Stimulated activated CD8-positive, alpha-beta memory T cell treated with anti-CD3 and anti-CD28 coated beads, Interleukin-12 subunit alpha, Interleukin-12 subunit beta, amount 100 ng/mL, for 4 hours (primary cell): ENCODE data around the gene TNIK.
"Not testable (repeated sequence)": the region's sequence is repeated elsewhere in the genome, so short reads cannot be mapped to it uniquely, and the experiment has no call there.

Experiments used
- DNase-seq: peaks from one replicate; pipeline ENCODE4 v3.0.0-alpha.2; 2020; ENCODE audit warnings: low read depth

The TNIK gene

GRCh38 chr3:171309906-171310359, 150.3 kb downstream of the TNIK start:
- no peak for DNase-seq

- DNase-seq = no peak
Measured at GRCh38 chr3:171307988-171308387, 152.2 kb downstream of the TNIK start.

DNA sequence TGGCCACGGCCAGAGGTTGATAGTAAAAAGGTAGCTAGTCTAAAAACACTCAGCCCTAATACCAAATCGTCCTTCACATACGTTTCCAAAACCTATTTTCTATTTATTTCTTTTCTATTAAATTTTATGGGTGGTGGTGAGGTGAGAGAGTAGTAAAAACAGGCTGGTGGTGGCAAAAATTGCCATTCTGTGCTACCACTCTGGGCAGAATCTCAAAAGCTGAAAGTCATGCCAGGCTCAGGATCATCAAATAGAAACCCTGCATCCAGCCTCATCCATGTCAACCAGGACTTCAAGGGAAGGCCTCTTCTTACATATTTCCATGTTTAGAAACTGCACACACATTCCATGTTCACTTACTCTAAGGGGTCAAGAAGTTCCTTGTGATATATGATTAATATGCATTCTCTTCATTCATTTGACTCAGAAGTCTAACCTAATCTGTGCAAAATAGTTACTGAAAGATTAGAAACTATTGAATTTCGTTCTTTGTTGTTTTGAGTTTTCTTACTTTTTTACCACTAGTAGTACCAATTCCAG, 153.1 kb downstream of the TNIK start:
- no peak for DNase-seq

DNA sequence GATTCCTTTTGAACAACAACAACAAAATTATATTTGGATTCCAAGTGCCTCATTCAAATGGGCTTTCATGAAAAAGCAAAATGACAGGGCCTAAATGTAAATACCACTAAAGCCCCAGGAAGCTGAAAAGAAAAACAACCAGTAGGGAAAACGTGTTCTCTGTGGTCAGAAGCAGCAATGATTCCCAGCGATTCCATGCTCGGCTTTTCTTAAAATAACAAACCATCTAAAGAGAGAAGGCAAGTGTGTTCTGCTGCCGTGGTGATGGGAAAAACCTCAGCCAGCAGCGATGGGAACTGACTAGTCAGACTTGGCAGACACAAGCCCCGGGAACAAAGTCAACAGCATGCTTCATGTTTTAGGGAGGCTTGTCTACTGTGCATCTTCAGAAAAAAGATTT, 153.6 kb downstream of the TNIK start:
- DNase-seq = no peak

- DNase-seq = not testable (repeated sequence)
Measured at GRCh38 chr3:171305823-171306222, 154.4 kb downstream of the TNIK start.

- DNase-seq = not testable (repeated sequence)
Measured at GRCh38 chr3:171304498-171304897, 155.7 kb downstream of the TNIK start.

DNA sequence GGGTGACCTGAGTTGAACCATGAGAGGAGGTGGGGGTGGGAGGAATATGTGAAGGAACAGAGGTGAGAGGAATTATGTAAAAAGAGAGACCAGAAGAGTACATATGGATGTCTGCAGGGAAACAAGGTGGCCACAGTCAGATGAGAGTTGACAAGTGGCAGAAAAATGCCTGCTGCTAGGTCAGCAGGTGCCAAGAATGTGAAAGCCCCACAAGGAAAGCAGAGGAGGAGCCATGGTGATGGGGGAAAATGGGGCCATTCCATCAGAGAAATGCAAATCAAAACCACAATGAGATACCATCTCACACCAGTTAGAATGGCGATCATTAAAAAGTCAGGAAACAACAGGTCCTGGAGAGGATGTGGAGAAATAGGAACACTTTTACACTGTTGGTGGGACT, 156.2 kb downstream of the TNIK start:
- not testable (repeated sequence) for DNase-seq

- DNase-seq = no peak
Measured at GRCh38 chr3:171301998-171302397, 158.2 kb downstream of the TNIK start.

- no peak for DNase-seq
Measured at GRCh38 chr3:171301002-171301401, 159.2 kb downstream of the TNIK start.

GRCh38 chr3:171297951-171298350, 162.3 kb downstream of the TNIK start:
- no peak for DNase-seq

- DNase-seq = no peak
Measured at GRCh38 chr3:171297207-171297606, 163.0 kb downstream of the TNIK start.

- DNase-seq = no peak
Measured at GRCh38 chr3:171295484-171296373, 164.5 kb downstream of the TNIK start.

DNA sequence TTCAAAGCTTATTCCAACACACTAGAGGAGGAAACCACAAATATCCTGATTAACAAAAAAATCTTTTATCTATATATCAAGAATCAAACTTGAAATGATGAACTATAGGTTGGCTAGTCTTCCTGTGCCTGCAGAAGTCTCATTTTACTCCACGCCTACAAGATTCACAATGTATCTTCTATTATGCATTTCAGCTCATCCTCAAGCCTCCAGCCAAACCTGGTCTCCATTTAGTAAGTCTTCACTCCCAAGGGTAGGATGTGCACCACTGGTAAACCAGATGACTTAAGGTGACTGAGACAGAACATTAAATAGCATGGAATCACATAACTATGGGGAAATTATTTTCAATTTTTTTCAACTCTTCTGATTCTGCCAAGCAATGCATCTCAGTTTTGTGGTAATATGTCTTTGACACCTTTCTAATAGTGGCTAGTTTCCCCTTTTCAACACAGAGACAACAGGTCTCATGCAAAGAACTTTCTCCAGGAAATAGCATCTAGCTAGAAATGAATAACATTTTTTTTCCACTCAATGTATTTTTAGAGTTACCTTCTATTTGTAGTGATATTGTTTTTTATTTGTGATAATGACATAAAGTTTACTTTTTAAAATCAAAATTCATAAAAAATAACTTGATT, 166.9 kb downstream of the TNIK start:
- no peak for DNase-seq

- DNase-seq = no peak
Measured at GRCh38 chr3:171290680-171291079, 169.5 kb downstream of the TNIK start.

DNA sequence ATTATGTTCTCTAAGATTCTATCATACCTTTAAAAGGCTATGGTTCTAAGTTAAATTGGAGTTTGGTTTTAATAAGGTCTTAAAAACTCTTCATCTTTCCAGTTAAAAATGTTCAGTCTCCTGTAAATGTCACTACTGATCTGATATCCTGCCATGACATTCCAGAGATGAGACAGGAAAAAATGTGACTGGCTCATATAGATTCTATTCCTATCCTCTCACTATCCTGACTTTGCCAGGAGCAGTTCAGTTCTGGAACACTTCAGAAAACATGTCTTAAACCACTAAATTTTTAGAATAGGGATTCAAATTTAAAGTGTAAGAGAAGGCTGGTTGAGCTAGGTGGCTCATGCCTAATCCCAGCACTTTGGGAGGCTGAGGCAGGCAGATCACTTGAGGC, 170.9 kb downstream of the TNIK start:
- DNase-seq = no peak

GRCh38 chr3:171287761-171288160, 172.4 kb downstream of the TNIK start:
- DNase-seq = not testable (repeated sequence)

GRCh38 chr3:171286580-171287249, 173.5 kb downstream of the TNIK start:
- no peak for DNase-seq

DNA sequence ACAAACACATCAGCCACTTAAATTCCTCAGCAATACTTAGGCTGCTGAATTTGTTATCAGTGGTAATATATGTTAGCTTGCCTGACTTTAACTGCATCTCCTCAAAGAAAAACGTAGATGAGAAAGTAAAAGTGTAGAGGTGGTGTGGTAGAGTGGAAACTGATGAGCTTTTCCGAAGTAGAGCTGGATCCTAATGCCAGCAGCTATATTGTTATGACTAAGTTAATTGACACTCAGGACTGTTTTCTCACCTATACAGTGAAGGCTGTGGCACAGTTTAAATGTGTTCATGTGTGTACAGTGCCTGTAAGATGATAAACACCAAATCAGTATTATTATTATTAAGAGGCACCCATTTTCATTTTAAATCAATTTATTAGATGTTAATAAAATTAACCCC, 174.9 kb downstream of the TNIK start:
- no peak for DNase-seq

DNA sequence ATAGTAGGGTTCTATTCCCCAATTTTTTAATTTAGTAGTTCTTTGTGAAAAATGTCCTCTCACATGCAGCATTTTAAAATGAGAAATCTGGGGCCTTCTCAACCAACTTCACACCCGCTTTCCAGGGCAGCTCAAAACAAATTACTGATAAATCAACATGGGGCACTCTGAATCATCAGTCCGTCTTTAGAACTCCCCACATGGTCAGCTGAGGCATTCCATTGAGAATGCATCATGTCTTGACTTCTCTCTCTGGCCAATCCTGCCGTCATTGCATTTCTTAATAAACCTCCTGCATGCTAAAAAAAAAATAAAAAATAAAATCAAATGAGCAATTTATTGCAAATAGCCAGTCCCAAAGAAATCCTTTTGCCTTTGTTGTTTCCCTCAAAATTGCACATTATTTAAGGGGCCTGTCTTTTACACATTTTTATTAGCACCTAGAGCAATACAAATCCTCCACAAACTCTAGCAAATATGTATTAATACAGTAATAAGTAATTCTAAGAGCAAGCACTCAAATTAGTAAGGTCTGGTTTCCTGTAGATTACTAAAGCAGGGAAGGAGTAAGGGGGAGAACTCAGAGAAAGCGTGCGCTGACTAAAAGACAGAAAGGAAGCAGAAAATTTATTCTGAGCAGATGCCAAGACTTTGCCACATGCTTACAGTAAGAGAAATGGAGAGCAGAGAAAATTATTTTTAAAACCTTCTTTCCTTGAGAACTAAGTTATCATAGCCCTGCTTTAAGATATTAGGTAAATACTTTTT, 175.7 kb downstream of the TNIK start:
- no peak for DNase-seq

DNA sequence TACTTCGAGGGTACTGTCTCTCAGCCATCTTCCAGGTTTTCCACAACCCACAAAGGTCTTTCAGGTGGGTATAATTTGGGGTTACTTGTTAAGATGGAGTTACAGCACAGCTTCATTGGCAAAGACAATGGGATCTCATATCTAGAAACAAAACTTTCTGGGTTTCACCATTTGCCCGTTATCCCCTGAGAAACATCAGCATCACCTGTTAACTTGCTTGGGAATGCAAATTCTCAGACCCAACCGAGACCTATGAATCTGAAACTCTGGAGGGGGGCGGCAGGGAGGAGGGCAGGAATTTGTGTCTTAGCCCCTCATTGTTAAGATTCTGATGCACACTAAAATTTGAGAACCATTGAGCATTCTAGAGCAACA, 176.4 kb downstream of the TNIK start:
- DNase-seq = no peak

DNA sequence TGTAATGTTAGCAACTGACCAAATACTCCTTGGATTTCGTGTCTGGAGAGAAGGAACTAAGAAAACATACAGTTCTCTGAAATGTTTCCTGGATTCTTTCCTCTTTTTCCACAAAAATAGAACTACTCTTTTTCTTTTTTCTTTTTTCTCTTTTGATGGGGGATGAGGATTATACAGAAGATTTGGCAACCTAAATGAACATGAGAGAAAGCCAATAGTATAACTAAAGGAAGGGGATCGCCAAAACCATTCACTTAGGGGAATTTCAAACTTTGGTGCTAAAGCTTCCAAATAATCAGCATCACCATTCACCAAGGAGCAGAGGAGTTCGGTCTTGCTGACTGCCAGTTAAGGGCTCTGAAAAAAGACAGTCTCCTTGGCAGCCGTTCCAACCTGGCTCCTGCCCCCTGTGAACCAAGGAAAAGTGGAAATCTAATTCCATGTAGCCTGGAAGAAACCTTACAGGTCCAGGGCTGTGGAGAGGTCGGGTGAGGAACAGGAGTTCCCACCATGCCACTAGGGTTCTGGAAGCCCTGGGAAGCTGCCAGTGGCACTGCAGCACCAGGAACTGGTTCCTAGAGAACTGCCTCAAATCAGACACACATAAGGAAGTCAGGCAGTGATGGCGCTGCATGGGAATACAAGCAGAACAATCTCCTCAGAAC, 176.9 kb downstream of the TNIK start:
- DNase-seq = no peak
